WTC11 (cell line): ENCODE results near the gene MYL4. TPM values are rescaled to one million over a fixed set of nuclear protein-coding genes. Genes with fewer than 3 reads are reported as not detected.
"Not testable (repeated sequence)": the region's sequence is repeated elsewhere in the genome, so short reads cannot be mapped to it uniquely, and the experiment has no call there.

Source experiments
- ATAC-seq: fragments of 200-7000 bp; cut with Tn5 transposase; 2 replicates; pipeline ENCODE4 v1.10.0; 2021; ENCODE audit warnings: mild to moderate bottlenecking, moderate library complexity
- CTCF ChIA-PET: fragments of 300-600 bp; sonication (Branson Sonifier 250); formaldehyde crosslinking; loops from one replicate; lab custom pipeline; 2021; ENCODE audit warnings: antibody characterized with exemption; lab: Charles Lee
- POLR2A ChIA-PET: fragments of 350-600 bp; sonication (Branson Sonifier 250); formaldehyde crosslinking; loops from one replicate; lab custom pipeline; 2021; ENCODE audit warnings: antibody characterized with exemption; lab: Charles Lee
- DNase-seq: peaks from one replicate; pipeline ENCODE4 v3.0.0; 2021; ENCODE audit warnings: low spot score
- H3K27ac Mint-ChIP-seq: 2 replicates; pipeline ENCODE4 v1.8.0; 2021; ENCODE audit warnings: mixed read lengths
- H3K27me3 Mint-ChIP-seq: 2 replicates; pipeline ENCODE4 v1.8.0; 2021; ENCODE audit warnings: low read depth, mild to moderate bottlenecking, moderate library complexity, mixed read lengths
- H3K36me3 Mint-ChIP-seq: 2 replicates; pipeline ENCODE4 v1.8.0; 2021; ENCODE audit warnings: mixed read lengths
- H3K4me1 Mint-ChIP-seq: 2 replicates; pipeline ENCODE4 v1.8.0; 2022; ENCODE audit warnings: mixed read lengths
- H3K4me3 Mint-ChIP-seq: 2 replicates; pipeline ENCODE4 v1.8.0; 2021; ENCODE audit warnings: mild to moderate bottlenecking, moderate library complexity, mixed read lengths
- H3K9me3 Mint-ChIP-seq: 2 replicates; pipeline ENCODE4 v1.8.0; 2021; ENCODE audit warnings: mixed read lengths
- CTCF ChIP-seq: fragments of 200-600 bp; IDR thresholded peaks from 2 replicates; pipeline ENCODE4 v1.8.0; 2022; ENCODE audit warnings: antibody characterized with exemption
- EMX1 ChIP-seq: fragments of 250-450 bp; sonication (Bioruptor Pico); IDR thresholded peaks from 2 replicates; pipeline ENCODE4 v1.8.0; 2021; ENCODE audit warnings: mild to moderate bottlenecking
- ETV6 ChIP-seq: sonication (generic); formaldehyde crosslinking; IDR thresholded peaks from 2 replicates; pipeline ENCODE4 v1.8.1; 2022; ENCODE audit warnings: mild to moderate bottlenecking, missing genetic modification reagents
- FOXK1 ChIP-seq: sonication (generic); formaldehyde crosslinking; IDR thresholded peaks from 2 replicates; pipeline ENCODE4 v1.8.0; 2022; ENCODE audit warnings: mild to moderate bottlenecking, moderate library complexity, missing genetic modification reagents
- GABPB1 ChIP-seq: sonication (generic); formaldehyde crosslinking; IDR thresholded peaks from 2 replicates; pipeline ENCODE4 v1.8.1; 2023; ENCODE audit warnings: mild to moderate bottlenecking, missing genetic modification reagents
- IRF1 ChIP-seq: sonication (generic); formaldehyde crosslinking; IDR thresholded peaks from 2 replicates; pipeline ENCODE4 v1.8.0; 2023; ENCODE audit warnings: missing genetic modification reagents
- JUN ChIP-seq: sonication (generic); formaldehyde crosslinking; IDR thresholded peaks from 2 replicates; pipeline ENCODE4 v1.8.0; 2023; ENCODE audit warnings: mild to moderate bottlenecking, missing genetic modification reagents
- NFATC4 ChIP-seq: fragments of 250-450 bp; sonication (Bioruptor Pico); IDR thresholded peaks from 2 replicates; pipeline ENCODE4 v1.9.0; 2021; ENCODE audit warnings: mild to moderate bottlenecking
- NFYB ChIP-seq: sonication (generic); formaldehyde crosslinking; conservative IDR thresholded peaks from 2 replicates; pipeline ENCODE4 v1.8.0; 2022; ENCODE audit warnings: low read depth, missing genetic modification reagents
- NR3C1 ChIP-seq: sonication (generic); formaldehyde crosslinking; conservative IDR thresholded peaks from 2 replicates; pipeline ENCODE4 v1.8.1; 2023; ENCODE audit warnings: low read depth, mild to moderate bottlenecking, missing genetic modification reagents
- PRDM15 ChIP-seq: sonication (generic); formaldehyde crosslinking; IDR thresholded peaks from 2 replicates; pipeline ENCODE4 v1.8.0; 2022; ENCODE audit warnings: missing genetic modification reagents
- PRRX2 ChIP-seq: fragments of 250-450 bp; sonication (Bioruptor Pico); IDR thresholded peaks from 2 replicates; pipeline ENCODE4 v1.8.0; 2021; ENCODE audit warnings: mild to moderate bottlenecking
- SOX15 ChIP-seq: fragments of 250-450 bp; sonication (Bioruptor Pico); IDR thresholded peaks from 2 replicates; pipeline ENCODE4 v1.9.0; 2021; ENCODE audit warnings: mild to moderate bottlenecking
- TCF7 ChIP-seq: sonication (generic); formaldehyde crosslinking; IDR thresholded peaks from 2 replicates; pipeline ENCODE4 v1.8.0; 2022; ENCODE audit warnings: mild to moderate bottlenecking, low read depth, missing genetic modification reagents, moderate library complexity
- TP53 ChIP-seq: sonication (generic); formaldehyde crosslinking; IDR thresholded peaks from 2 replicates; pipeline ENCODE4 v1.8.1; 2023; ENCODE audit warnings: mild to moderate bottlenecking, missing genetic modification reagents
- USF2 ChIP-seq: sonication (generic); formaldehyde crosslinking; IDR thresholded peaks from 2 replicates; pipeline ENCODE4 v1.8.1; 2023; ENCODE audit warnings: mild to moderate bottlenecking, missing genetic modification reagents, moderate library complexity
- ZNF219 ChIP-seq: sonication (generic); formaldehyde crosslinking; IDR thresholded peaks from 2 replicates; pipeline ENCODE4 v1.8.0; 2023; ENCODE audit warnings: missing genetic modification reagents, mild to moderate bottlenecking, borderline replicate concordance
- ZNF281 ChIP-seq: sonication (generic); formaldehyde crosslinking; IDR thresholded peaks from 2 replicates; pipeline ENCODE4 v1.8.0; 2023; ENCODE audit warnings: mild to moderate bottlenecking, missing genetic modification reagents
- total RNA-seq: library from RNA; stranded (reverse); gene quantifications from 3 replicates; pipeline ENCODE4 v1.2.3, GENCODE V29; 2021

The MYL4 gene
- total RNA-seq, 1 experiment from 2014 or later = 0.50 TPM

GRCh38 chr17:47224077-47224476 is 14.9 kb downstream of the MYL4 start:
- H3K36me3 Mint-ChIP-seq = peaks cover 13% of the 10 kb centered on the region
- CTCF ChIA-PET, H3K27ac Mint-ChIP-seq, DNase-seq, ATAC-seq, H3K4me3 Mint-ChIP-seq, POLR2A ChIA-PET: not testable (repeated sequence)
- peaks cover 19% of the 10 kb centered on the region for H3K9me3 Mint-ChIP-seq
- H3K4me1 Mint-ChIP-seq = peaks cover 14% of the 10 kb centered on the region
- H3K27me3 Mint-ChIP-seq = peaks cover 58% of the 10 kb centered on the region

- TF ChIP-seq JUN (CRISPR knock-in tag) (no peak), USF2 (CRISPR knock-in tag) (no peak), ZNF281 (no peak)
- H3K4me1 Mint-ChIP-seq = peaks cover 20% of the 10 kb centered on the region
- DNase-seq (no peak), ATAC-seq (no peak)
- H3K9me3 Mint-ChIP-seq = peaks cover 19% of the 10 kb centered on the region
- ChIA-PET CTCF (no interaction called here), POLR2A (no interaction called here)
- peaks cover 51% of the 10 kb centered on the region for H3K27me3 Mint-ChIP-seq
- no peak overlapping the region for H3K4me3 Mint-ChIP-seq
- peaks cover 13% of the 10 kb centered on the region for H3K36me3 Mint-ChIP-seq
- H3K27ac Mint-ChIP-seq = no peak overlapping the region
Observed at GRCh38 chr17:47224966-47225365, 15.8 kb downstream of the MYL4 start.

GRCh38 chr17:47225436-47225858 is 16.3 kb downstream of the MYL4 start:
- no peak overlapping the region for H3K4me3 Mint-ChIP-seq
- H3K9me3 Mint-ChIP-seq = peaks cover 19% of the 10 kb centered on the region
- ChIA-PET POLR2A (no interaction called here), CTCF (no interaction called here)
- no peak for ATAC-seq
- H3K27ac Mint-ChIP-seq = no peak overlapping the region
- peaks cover 13% of the 10 kb centered on the region for H3K36me3 Mint-ChIP-seq
- peaks cover 20% of the 10 kb centered on the region for H3K4me1 Mint-ChIP-seq
- no peak for DNase-seq
- H3K27me3 Mint-ChIP-seq = peaks cover 51% of the 10 kb centered on the region
- TF ChIP-seq ETV6 (no peak), EMX1 (CRISPR knock-in tag) (no peak), PRRX2 (CRISPR knock-in tag) (no peak), IRF1 (CRISPR knock-in tag) (no peak), CTCF (no peak), NR3C1 (CRISPR knock-in tag) (no peak), NFYB (CRISPR knock-in tag) (no peak), ZNF281 (no peak), FOXK1 (CRISPR knock-in tag) (no peak), TP53 (CRISPR knock-in tag) (no peak), ZNF219 (CRISPR knock-in tag) (no peak), NFATC4 (CRISPR knock-in tag) (no peak), TCF7 (CRISPR knock-in tag) (no peak), PRDM15 (CRISPR knock-in tag) (no peak), GABPB1 (no peak), SOX15 (CRISPR knock-in tag) (no peak)
